ENCODE measurements around the gene GNAQ.

GNAQ gene

DNA sequence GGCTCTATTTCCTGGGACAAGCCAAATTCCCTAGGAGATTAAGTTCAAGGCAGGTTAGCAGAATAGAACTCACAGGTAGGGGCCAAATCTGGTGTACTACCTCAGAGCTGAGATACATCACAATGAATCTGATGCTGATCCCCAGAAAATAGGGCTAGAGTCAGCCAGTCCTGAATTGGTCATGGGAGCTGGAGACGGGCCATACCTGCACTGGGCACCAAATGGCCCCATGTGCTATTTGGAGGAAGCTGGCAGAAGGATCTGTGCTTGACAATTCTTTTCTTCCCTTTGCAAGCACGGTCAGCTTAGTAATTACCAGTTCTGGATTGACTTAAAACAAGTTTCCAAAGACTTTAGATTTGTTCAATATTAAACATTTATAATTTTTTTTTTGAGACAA is 10.4 kb upstream of the GNAQ start:
- TF ChIP-seq, protein P1, sequence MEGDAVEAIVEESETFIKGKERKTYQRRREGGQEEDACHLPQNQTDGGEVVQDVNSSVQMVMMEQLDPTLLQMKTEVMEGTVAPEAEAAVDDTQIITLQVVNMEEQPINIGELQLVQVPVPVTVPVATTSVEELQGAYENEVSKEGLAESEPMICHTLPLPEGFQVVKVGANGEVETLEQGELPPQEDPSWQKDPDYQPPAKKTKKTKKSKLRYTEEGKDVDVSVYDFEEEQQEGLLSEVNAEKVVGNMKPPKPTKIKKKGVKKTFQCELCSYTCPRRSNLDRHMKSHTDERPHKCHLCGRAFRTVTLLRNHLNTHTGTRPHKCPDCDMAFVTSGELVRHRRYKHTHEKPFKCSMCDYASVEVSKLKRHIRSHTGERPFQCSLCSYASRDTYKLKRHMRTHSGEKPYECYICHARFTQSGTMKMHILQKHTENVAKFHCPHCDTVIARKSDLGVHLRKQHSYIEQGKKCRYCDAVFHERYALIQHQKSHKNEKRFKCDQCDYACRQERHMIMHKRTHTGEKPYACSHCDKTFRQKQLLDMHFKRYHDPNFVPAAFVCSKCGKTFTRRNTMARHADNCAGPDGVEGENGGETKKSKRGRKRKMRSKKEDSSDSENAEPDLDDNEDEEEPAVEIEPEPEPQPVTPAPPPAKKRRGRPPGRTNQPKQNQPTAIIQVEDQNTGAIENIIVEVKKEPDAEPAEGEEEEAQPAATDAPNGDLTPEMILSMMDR (conservative IDR thresholded peaks at IDR 0.05), result no peak
- TF ChIP-seq ZFX (IDR thresholded peaks at IDR 0.05), result no peak
- H3K27ac ChIP-seq, result no peak overlapping the region

DNA sequence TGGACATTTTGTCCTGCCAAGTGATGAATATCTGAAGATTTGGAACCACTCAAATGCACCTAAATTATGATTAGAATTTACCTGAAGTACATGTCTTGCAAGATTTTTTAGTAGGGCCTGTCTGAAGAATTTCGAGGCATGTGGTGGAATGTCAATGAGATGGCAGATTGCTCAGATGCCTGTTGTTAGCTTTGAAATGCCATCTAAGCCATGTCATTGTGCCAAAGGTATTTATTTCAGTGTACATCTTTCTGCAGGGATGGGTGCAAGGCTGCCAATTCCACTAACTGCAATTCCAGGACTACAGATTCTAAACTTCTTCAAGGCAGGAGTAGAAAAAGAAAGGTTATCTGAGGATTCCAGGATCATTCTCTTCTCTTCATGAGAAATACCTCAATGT is 9.1 kb upstream of the GNAQ start:
- TF ChIP-seq ZFX (IDR thresholded peaks at IDR 0.05), result no peak
- TF ChIP-seq, protein P1 (conservative IDR thresholded peaks at IDR 0.05), result no peak
- H3K27ac ChIP-seq, result no peak overlapping the region

GRCh38 chr9:78038620-78039300 is 7.1 kb upstream of the GNAQ start:
- TF ChIP-seq, protein P1 (conservative IDR thresholded peaks at IDR 0.05), result no peak
- no peak for TF ChIP-seq ZFX (IDR thresholded peaks at IDR 0.05)
- no peak overlapping the region for H3K27ac ChIP-seq

DNA sequence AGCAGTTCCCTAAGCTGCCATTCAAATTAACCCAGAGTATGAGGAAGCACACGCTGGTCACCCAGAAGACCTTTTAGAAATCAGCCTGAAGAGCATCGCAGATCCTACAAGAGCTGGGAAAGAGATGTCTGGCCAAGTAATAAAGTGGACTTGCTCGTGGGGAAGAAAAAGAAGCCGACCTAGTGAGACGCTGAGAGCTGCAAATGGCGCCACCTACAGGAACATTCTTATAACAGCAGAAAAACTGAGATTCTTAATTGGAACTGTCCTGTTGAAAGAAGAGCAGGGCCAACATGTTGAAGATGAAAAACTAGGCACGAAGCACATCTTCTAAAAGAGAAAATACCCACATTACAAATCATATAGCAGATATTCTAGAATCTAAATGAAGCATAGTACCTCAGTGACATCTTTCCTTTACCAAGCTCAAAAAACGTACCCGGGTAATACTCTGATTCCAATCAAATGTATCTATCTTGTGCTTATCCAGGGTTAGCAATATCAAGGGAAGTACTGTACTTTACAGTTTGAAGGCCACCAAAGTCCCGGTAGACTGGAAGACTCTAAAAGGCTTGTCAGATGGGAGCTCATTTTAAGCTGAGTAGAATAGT is 3.9 kb upstream of the GNAQ start:
- no peak for TF ChIP-seq ZFX (IDR thresholded peaks at IDR 0.05)
- TF ChIP-seq, protein P1 (conservative IDR thresholded peaks at IDR 0.05), result peak; percentile 92
- H3K27ac ChIP-seq, result no peak overlapping the region

DNA sequence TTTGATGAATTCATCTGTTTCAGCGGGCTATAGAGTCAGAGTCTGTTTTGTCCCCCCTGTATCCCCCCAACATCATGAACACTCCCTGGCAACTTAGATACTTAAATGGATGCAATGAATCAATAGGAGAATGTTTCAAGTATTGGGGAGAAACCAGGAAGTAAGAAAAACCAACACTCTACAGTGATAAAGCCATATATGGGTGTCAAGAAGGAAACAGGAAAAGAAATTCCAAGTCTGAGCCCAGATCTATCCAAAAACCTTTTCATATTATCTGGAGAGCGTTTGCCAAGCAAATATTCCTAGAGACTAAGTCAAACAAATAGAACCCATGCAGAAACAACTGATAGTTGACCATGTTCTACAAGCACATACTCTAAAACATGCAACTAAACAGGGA is 2.3 kb upstream of the GNAQ start:
- TF ChIP-seq, protein P1 (conservative IDR thresholded peaks at IDR 0.05), result no peak
- no peak for TF ChIP-seq ZFX (IDR thresholded peaks at IDR 0.05)
- H3K27ac ChIP-seq, result no peak overlapping the region

DNA sequence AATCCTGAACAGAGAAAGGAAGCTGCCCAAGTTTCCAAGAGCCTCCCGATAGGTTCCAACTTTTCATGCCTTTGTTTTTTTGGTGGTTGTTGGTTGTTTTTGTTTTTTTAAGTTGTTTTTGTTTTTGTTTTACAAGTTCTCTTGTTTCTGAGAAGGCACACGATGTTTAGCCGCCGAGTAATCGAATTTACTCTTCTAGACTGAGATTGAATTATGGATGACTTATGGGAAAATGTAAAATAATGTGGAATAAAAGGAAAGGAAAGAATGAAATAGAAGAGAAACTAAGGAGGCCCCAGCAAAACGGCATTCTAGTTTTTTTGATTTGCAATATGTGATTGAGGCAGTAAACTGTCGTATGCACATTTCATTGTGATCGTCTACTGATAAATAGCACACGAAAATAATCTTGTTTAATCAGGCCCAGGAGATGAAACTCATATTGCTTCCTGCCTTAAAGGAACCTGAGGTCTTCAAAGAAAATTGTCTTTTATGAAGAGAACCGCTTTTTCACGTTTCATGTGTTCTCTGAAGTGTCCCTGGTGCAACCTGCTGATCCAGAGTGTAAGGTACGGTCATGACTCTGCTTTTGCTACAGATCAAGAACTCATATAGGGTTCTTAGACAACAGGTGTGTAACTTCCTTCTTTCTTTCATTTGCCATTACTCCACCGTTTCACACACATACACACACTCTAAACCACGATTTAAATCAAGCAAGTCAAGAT is 1.3 kb upstream of the GNAQ start:
- TF ChIP-seq, protein P1 (conservative IDR thresholded peaks at IDR 0.05), result no peak
- TF ChIP-seq ZFX (IDR thresholded peaks at IDR 0.05), result no peak
- H3K27ac ChIP-seq, result peak overlapping the region; percentile 61
